HepG2 (cell line): ENCODE measurements around the gene EP300. TPM values are rescaled to one million over a fixed set of nuclear protein-coding genes. Genes with fewer than 3 reads are reported as not detected.

Experiments
- AKNA ChIP-seq: sonication (generic); formaldehyde crosslinking; IDR thresholded peaks from 2 replicates; pipeline ENCODE4 v1.4.0; 2020; ENCODE audit warnings: missing genetic modification reagents, borderline replicate concordance
- CBX1 ChIP-seq: IDR thresholded peaks from one replicate; pipeline ENCODE4 v1.6.1; 2016; ENCODE audit warnings: antibody characterized with exemption, low read depth
- CCDC6 ChIP-seq: sonication (generic); formaldehyde crosslinking; IDR thresholded peaks from 2 replicates; pipeline ENCODE4 v1.8.1; 2022; ENCODE audit warnings: mild to moderate bottlenecking, missing genetic modification reagents, moderate library complexity
- E2F1 ChIP-seq: sonication (generic); formaldehyde crosslinking; IDR thresholded peaks from 2 replicates; pipeline ENCODE4 v1.5.0; 2020; ENCODE audit warnings: missing genetic modification reagents
- GATA4 ChIP-seq: sonication (generic); IDR thresholded peaks from 2 replicates; pipeline ENCODE4 v1.6.1; 2016; ENCODE audit warnings: antibody characterized with exemption, low read depth, borderline replicate concordance
- KDM5A ChIP-seq: fragments of 200-600 bp; sonication (generic); IDR thresholded peaks from 2 replicates; pipeline ENCODE4 v1.7.0; 2018; ENCODE audit warnings: antibody characterized with exemption, mild to moderate bottlenecking, low read length, borderline replicate concordance
- MIXL1 ChIP-seq: IDR thresholded peaks from 2 replicates; pipeline ENCODE4 v1.6.1; 2016
- NFYC ChIP-seq: IDR thresholded peaks from 2 replicates; pipeline ENCODE4 v1.6.1; 2016; ENCODE audit warnings: missing genetic modification reagents, missing compliant biosample characterization
- PHF20 ChIP-seq: sonication (generic); formaldehyde crosslinking; IDR thresholded peaks from 2 replicates; pipeline ENCODE4 v1.5.0; 2020; ENCODE audit warnings: mild to moderate bottlenecking, missing genetic modification reagents
- PHF21A ChIP-seq: sonication (generic); formaldehyde crosslinking; IDR thresholded peaks from 2 replicates; pipeline ENCODE4 v1.5.0; 2020; ENCODE audit warnings: mild to moderate bottlenecking, missing genetic modification reagents
- PHF5A ChIP-seq: IDR thresholded peaks from one replicate; pipeline ENCODE4 v1.6.1; 2018; ENCODE audit warnings: low read depth, missing genetic modification reagents; ENCODE audit not compliant: unreplicated experiment
- PHF8 ChIP-seq: sonication (generic); formaldehyde crosslinking; IDR thresholded peaks from 2 replicates; pipeline ENCODE4 v1.5.0; 2020; ENCODE audit warnings: missing genetic modification reagents
- SP2 ChIP-seq: sonication (generic); formaldehyde crosslinking; IDR thresholded peaks from 2 replicates; pipeline ENCODE4 v1.5.1; 2020; ENCODE audit warnings: mild to moderate bottlenecking, missing genetic modification reagents
- TFAP4 ChIP-seq: sonication (generic); IDR thresholded peaks from 2 replicates; pipeline ENCODE4 v1.6.1; 2016; ENCODE audit warnings: low read depth, borderline replicate concordance
- ZFAT ChIP-seq: sonication (generic); formaldehyde crosslinking; conservative IDR thresholded peaks from 2 replicates; pipeline ENCODE4 v1.8.1; 2023; ENCODE audit warnings: missing genetic modification reagents, inconsistent platforms
- ZKSCAN1 ChIP-seq: fragments of 150-350 bp; IDR thresholded peaks from 2 replicates; pipeline ENCODE4 v1.6.1; 2014; ENCODE audit warnings: low read length
- ZNF138 ChIP-seq: sonication (generic); formaldehyde crosslinking; IDR thresholded peaks from 2 replicates; pipeline ENCODE4 v1.5.0; 2020; ENCODE audit warnings: mild to moderate bottlenecking, low read depth, missing genetic modification reagents
- ZNF317 ChIP-seq: sonication (generic); formaldehyde crosslinking; IDR thresholded peaks from 2 replicates; pipeline ENCODE4 v1.5.0; 2020; ENCODE audit warnings: mild to moderate bottlenecking, missing genetic modification reagents
- ZNF598 ChIP-seq: sonication (generic); formaldehyde crosslinking; IDR thresholded peaks from 2 replicates; pipeline ENCODE4 v1.5.1; 2020; ENCODE audit warnings: mild to moderate bottlenecking, missing genetic modification reagents, borderline replicate concordance
- ZNF709 ChIP-seq: sonication (generic); formaldehyde crosslinking; IDR thresholded peaks from 2 replicates; pipeline ENCODE4 v1.5.0; 2020; ENCODE audit warnings: mild to moderate bottlenecking, missing genetic modification reagents
- polyA plus RNA-seq, 8 experiments: library from polyadenylated mRNA; depleted of rRNA in 3 of 8; stranded (reverse) in 7 of 8; unstranded in 1 of 8; fragments of >200 nt; fragmentation: Illumina TruSeq in 4 of 8; extraction: Trizol in 4 of 8; gene quantifications; 2 replicates each; pipeline versions ENCODE4 v1.2.1 to v1.2.3, GENCODE V29; 2011 to 2016; ENCODE audit warnings: low read depth in 4 of 8, missing spikeins in 1 of 8, mixed read lengths in 1 of 8; ENCODE audit not compliant: insufficient read depth in 1 of 8
- total RNA-seq, 5 experiments: library from RNA; depleted of rRNA; stranded (reverse); fragments of >200 nt; fragmentation: Illumina TruSeq; extraction: Trizol; gene quantifications; 2 replicates each; pipeline ENCODE4 v1.2.3, GENCODE V29; 2016; ENCODE audit warnings: low read depth in 1 of 5

The EP300 gene
- total and polyA plus RNA-seq, 2 of the 13 experiments (the other 11 are each of a cell fraction or from before 2014, with no cell fraction given): 13.6 to 14.9 TPM

GRCh38 chr22:41204992-41205900, 112.9 kb downstream of the EP300 start, which contains the start of gene L3MBTL2 (continued):
- TF ChIP-seq PHF5A (CRISPR knock-in tag): peak; percentile 57
- 0 out of 2 replicates have a peak, but pooled peaks have one; percentile 28 for TF ChIP-seq ZNF709
- TF ChIP-seq ZNF317 (CRISPR knock-in tag): 0 out of 2 replicates have a peak, but pooled peaks have one; percentile 18
- no peak for TF ChIP-seq MIXL1
- peak; percentile 32; the same call in 1 of the 2 replicates for TF ChIP-seq ZNF598
- TF ChIP-seq ZNF138: no peak
- no peak for TF ChIP-seq AKNA (CRISPR knock-in tag)
- peak; percentile 99 for TF ChIP-seq E2F1 (CRISPR knock-in tag)
- TF ChIP-seq KDM5A: peak; percentile 81
- TF ChIP-seq SP2 (CRISPR knock-in tag): peak; percentile 87
- TF ChIP-seq CCDC6 (CRISPR knock-in tag): no peak
- no peak for TF ChIP-seq PHF21A (CRISPR knock-in tag)
- peak; percentile 32; the same call in 1 of the 2 replicates for TF ChIP-seq TFAP4
- peak; percentile 83 for TF ChIP-seq PHF20 (CRISPR knock-in tag)
- no peak for TF ChIP-seq ZFAT
- no peak for TF ChIP-seq ZKSCAN1
- TF ChIP-seq GATA4: no peak
- TF ChIP-seq CBX1: no peak
- TF ChIP-seq NFYC: peak; percentile 96
- TF ChIP-seq PHF8 (CRISPR knock-in tag): peak; percentile 88
